ENCODE results near the gene SGCD. TPM values are rescaled to one million over a fixed set of nuclear protein-coding genes. Genes with fewer than 3 reads are reported as not detected.

SGCD gene
- total and polyA plus RNA-seq, 8 donors = 0.58 to 55.8 (median 2.8) TPM

DNA sequence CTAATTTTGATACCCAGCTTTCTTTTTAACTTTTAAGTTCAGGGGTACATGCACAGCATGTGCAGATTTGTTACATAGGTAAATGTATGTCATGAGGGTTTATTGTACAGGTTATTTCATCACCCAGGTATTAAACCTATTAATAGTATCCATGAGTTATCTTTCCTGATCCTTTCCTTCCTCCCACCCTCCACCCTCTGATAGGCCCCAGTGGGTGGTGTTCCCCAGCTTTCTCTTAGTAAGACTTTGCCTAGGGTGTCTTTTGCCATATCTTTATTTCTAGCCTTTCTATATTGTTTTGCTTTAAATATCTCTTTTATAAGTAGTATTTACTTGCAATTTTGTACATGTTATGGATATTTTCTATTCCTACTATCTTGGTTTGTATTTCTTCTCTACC is 243.7 kb downstream of the SGCD start:
- no peak overlapping the region for H3K27ac ChIP-seq
- no peak overlapping the region for H3K4me3 ChIP-seq
- H3K4me1 ChIP-seq = no peaks in the 10 kb centered on the region
- TF ChIP-seq POLR2A (IDR thresholded peaks at IDR 0.05) (no peak), EP300 (IDR thresholded peaks at IDR 0.05) (no peak), POLR2AphosphoS5 (IDR thresholded peaks at IDR 0.05) (no peak)
- TF ChIP-seq, protein P1, sequence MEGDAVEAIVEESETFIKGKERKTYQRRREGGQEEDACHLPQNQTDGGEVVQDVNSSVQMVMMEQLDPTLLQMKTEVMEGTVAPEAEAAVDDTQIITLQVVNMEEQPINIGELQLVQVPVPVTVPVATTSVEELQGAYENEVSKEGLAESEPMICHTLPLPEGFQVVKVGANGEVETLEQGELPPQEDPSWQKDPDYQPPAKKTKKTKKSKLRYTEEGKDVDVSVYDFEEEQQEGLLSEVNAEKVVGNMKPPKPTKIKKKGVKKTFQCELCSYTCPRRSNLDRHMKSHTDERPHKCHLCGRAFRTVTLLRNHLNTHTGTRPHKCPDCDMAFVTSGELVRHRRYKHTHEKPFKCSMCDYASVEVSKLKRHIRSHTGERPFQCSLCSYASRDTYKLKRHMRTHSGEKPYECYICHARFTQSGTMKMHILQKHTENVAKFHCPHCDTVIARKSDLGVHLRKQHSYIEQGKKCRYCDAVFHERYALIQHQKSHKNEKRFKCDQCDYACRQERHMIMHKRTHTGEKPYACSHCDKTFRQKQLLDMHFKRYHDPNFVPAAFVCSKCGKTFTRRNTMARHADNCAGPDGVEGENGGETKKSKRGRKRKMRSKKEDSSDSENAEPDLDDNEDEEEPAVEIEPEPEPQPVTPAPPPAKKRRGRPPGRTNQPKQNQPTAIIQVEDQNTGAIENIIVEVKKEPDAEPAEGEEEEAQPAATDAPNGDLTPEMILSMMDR (IDR thresholded peaks at IDR 0.05) = no peak
- intact Hi-C loops (cut with DNase I; ENCODE audit: low total_unique reads) = no loop called here
- H3K27me3 ChIP-seq = no peaks in the 10 kb centered on the region
- H3K9me3 ChIP-seq = no peaks in the 10 kb centered on the region
- no peaks in the 10 kb centered on the region for H3K36me3 ChIP-seq
- no peak for DNase-seq

DNA sequence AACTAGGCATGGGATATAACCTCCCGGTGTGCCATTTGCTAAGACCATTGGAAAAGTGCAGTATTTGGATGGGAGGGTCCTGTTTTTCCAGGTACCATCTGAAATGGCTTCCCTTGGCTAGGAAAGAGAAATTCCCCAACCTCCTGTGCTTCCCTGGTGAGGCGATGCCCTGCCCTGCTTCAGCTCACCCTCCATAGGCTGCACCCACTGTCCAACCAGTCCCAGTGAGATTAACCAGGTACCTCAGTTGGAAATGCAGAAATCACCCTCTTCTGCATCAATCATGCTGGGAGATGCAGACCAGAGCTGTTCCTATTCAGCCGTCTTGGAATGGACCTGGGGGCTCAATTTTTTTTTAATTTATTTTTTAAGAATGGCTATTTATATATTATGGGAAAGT is 254.8 kb downstream of the SGCD start:
- H3K27ac ChIP-seq = no peak overlapping the region
- intact Hi-C loops (cut with DNase I; ENCODE audit: low total_unique reads) = no loop called here
- 69 to 90% (median 78%) methylated on average over 3 of the region's 3 CpGs for WGBS, 5 donors
- peaks cover 0 to 9% (median 0%) of the 10 kb centered on the region in 4 donors for H3K4me1 ChIP-seq
- TF ChIP-seq EP300 (IDR thresholded peaks at IDR 0.05) (no peak), POLR2AphosphoS5 (IDR thresholded peaks at IDR 0.05) (no peak), POLR2A (IDR thresholded peaks at IDR 0.05) (no peak)
- TF ChIP-seq, protein P1 (IDR thresholded peaks at IDR 0.05) = no peak
- no peak for DNase-seq
- no peak overlapping the region for H3K4me3 ChIP-seq
- H3K9me3 ChIP-seq = peaks cover 0 to 25% (median 10%) of the 10 kb centered on the region in 4 donors
- H3K36me3 ChIP-seq = no peaks in the 10 kb centered on the region
- no peaks in the 10 kb centered on the region for H3K27me3 ChIP-seq

DNA sequence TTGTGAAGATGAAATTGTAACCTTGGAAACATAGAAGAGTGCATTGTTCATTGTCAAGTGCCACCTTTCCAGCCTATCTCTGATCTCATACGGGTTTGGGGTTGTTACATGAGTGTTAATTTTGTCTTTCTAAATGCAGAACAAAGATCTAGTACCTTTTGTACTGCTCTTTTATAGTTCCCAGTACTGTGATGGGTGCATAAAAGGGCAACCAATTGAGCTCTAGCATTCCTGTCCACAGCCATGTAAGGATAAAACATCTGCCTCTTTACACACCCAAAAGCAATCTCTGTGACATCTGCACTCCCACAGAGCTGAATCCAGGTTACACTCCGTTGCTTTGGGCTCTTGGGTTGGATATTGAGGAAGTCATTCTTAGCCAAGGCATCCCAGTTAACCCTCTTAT is 255.2 kb downstream of the SGCD start:
- peaks cover 0 to 25% (median 10%) of the 10 kb centered on the region in 4 donors for H3K9me3 ChIP-seq
- 37 to 53% (median 39%) methylated on average over 2 of the region's 2 CpGs for WGBS, 5 donors
- intact Hi-C loops (cut with DNase I; ENCODE audit: low total_unique reads) = no loop called here

DNA sequence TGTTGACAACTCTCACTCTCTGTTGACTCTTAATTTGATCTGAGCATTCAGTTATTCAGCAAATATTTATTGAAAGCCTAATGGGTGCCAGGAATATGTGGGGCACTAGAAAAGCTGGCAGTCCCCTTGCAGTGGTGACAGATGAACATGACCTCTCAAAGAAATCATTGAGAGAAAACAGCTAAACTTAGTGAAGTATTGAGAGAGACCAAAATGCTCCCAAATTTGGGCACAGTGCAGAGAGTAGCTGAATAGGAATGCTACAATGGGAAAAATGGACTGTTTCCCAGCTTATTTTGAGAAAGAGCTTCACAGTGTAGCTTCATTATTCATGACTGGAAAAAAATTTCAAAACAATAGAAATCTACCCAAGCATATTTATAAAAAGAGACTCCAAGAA is 257.9 kb downstream of the SGCD start:
- peaks cover 0 to 20% (median 5%) of the 10 kb centered on the region in 4 donors for H3K9me3 ChIP-seq
- no peak overlapping the region for H3K4me3 ChIP-seq
- H3K4me1 ChIP-seq = peaks cover 0 to 9% (median 0%) of the 10 kb centered on the region in 4 donors
- no peak for TF ChIP-seq POLR2AphosphoS5 (IDR thresholded peaks at IDR 0.05)
- intact Hi-C loops (cut with DNase I; ENCODE audit: low total_unique reads) = no loop called here
- DNase-seq = peak in 1 of 2 donors; percentile 55
- no peaks in the 10 kb centered on the region for H3K27me3 ChIP-seq
- no peaks in the 10 kb centered on the region for H3K36me3 ChIP-seq
- peak overlapping the region in 1 of 5 donors; percentile 8 for H3K27ac ChIP-seq

More for the DNA sequence above, 255.2 kb downstream of the SGCD start:
- TF ChIP-seq POLR2AphosphoS5 (IDR thresholded peaks at IDR 0.05) = no peak
- Histone ChIP-seq H3K36me3 (no peaks in the 10 kb centered on the region), H3K27me3 (no peaks in the 10 kb centered on the region), H3K27ac (no peak overlapping the region), H3K4me3 (no peak overlapping the region), H3K4me1 (peaks cover 0 to 9% (median 0%) of the 10 kb centered on the region in 4 donors)
- no peak for DNase-seq

DNA sequence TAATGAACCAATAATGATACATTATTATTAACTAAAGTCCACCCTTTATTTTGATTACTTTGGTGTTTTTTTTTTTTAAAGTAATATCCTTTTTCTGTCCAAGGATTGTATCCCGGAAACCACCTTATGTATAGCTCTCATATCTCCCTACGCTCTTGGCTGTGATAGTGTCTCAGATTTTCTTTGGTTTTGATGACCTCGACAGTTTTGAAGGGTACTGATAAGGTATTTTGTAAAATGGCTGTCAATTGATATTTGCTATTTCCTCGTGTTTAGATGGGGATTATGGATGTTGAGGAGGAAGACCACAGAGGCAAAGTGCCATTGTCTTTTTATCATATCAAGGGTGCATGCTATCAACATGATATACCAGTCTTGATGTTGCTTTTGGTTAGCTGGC is 259.0 kb downstream of the SGCD start:
- TF ChIP-seq EP300 (IDR thresholded peaks at IDR 0.05) (no peak), POLR2A (IDR thresholded peaks at IDR 0.05) (no peak), POLR2AphosphoS5 (IDR thresholded peaks at IDR 0.05) (no peak)
- TF ChIP-seq, protein P1 (IDR thresholded peaks at IDR 0.05) = no peak

More for the DNA sequence above, 259.0 kb downstream of the SGCD start:
- H3K27ac ChIP-seq = no peak overlapping the region
- intact Hi-C loops (cut with DNase I; ENCODE audit: low total_unique reads) = no loop called here
- H3K4me1 ChIP-seq = peaks cover 0 to 9% (median 0%) of the 10 kb centered on the region in 4 donors
- 55 to 70% (median 63%) methylated on average over 4 of the region's 4 CpGs for WGBS, 5 donors
- peaks cover 0 to 8% (median 4%) of the 10 kb centered on the region in 4 donors for H3K9me3 ChIP-seq
- no peaks in the 10 kb centered on the region for H3K27me3 ChIP-seq
- no peaks in the 10 kb centered on the region for H3K36me3 ChIP-seq
- no peak overlapping the region for H3K4me3 ChIP-seq
- no peak for DNase-seq

Measured in stomach (tissue), 9 donors.